Liver (tissue), 9 donors: ENCODE measurements around the gene GRK5. TPM values are rescaled to one million over a fixed set of nuclear protein-coding genes. Genes with fewer than 3 reads are reported as not detected.

Source experiments
- DNase-seq: peaks from one replicate; pipeline ENCODE4 v3.0.0-alpha.2; 2017; ENCODE audit warnings: low spot score
- H3K27ac ChIP-seq, 2 donors: one replicate each; pipeline ENCODE4 v1.7.0; 2013; ENCODE audit warnings: inconsistent platforms in 2 of 2, low read length in 2 of 2, control low read depth in 1 of 2, low read depth in 1 of 2, mild to moderate bottlenecking in 1 of 2
- H3K27me3 ChIP-seq, 4 donors: one replicate each; pipeline versions ENCODE4 v1.6.1 to v1.7.0; 2013; ENCODE audit warnings: low read length in 3 of 4, inconsistent platforms in 1 of 4, mild to moderate bottlenecking in 1 of 4, moderate library complexity in 1 of 4; ENCODE audit not compliant: control insufficient read depth in 4 of 4, insufficient read depth in 4 of 4
- H3K36me3 ChIP-seq, 4 donors: one replicate each; pipeline versions ENCODE4 v1.6.1 to v1.7.0; 2013; ENCODE audit warnings: low read length in 3 of 4, mild to moderate bottlenecking in 3 of 4, low read depth in 1 of 4, moderate library complexity in 1 of 4; ENCODE audit not compliant: control insufficient read depth in 4 of 4, insufficient read depth in 3 of 4
- H3K4me1 ChIP-seq, 4 donors: one replicate each; pipeline versions ENCODE4 v1.6.1 to v1.7.0; 2013; ENCODE audit warnings: low read length in 3 of 4, mild to moderate bottlenecking in 3 of 4, moderate library complexity in 1 of 4; ENCODE audit not compliant: control insufficient read depth in 4 of 4, insufficient read depth in 4 of 4
- H3K4me3 ChIP-seq, 3 donors: one replicate each; pipeline versions ENCODE4 v1.6.1 to v1.7.0; 2013; ENCODE audit warnings: low read length in 3 of 3, control low read depth in 1 of 3, low read depth in 1 of 3, mild to moderate bottlenecking in 1 of 3
- H3K9ac ChIP-seq, 2 donors: one replicate each; pipeline ENCODE4 v1.7.0; 2013; ENCODE audit warnings: low read length in 2 of 2, mild to moderate bottlenecking in 2 of 2, moderate library complexity in 2 of 2, control low read depth in 1 of 2, low read depth in 1 of 2
- H3K9me3 ChIP-seq, 4 donors: one replicate each; pipeline versions ENCODE4 v1.6.1 to v1.7.0; 2013; ENCODE audit warnings: low read length in 3 of 4; ENCODE audit not compliant: control insufficient read depth in 4 of 4
- CTCF ChIP-seq: fragments of 150-350 bp; IDR thresholded peaks from 2 replicates; pipeline ENCODE4 v1.5.1; 2017; ENCODE audit warnings: improper control_type of control experiment, low read depth, low read length; ENCODE audit not compliant: missing input control
- EGR1 ChIP-seq, 2 donors: IDR thresholded peaks; 2 replicates each; pipeline ENCODE4 v1.6.1; 2016 to 2018; ENCODE audit warnings: antibody characterized with exemption in 2 of 2, low read depth in 2 of 2
- FOXA2 ChIP-seq: IDR thresholded peaks from 2 replicates; pipeline ENCODE4 v1.6.1; 2016; ENCODE audit warnings: antibody characterized with exemption
- GABPA ChIP-seq, 2 donors: IDR thresholded peaks in 1 of 2; conservative IDR thresholded peaks in 1 of 2; 2 replicates each; pipeline ENCODE4 v1.6.1; 2016; ENCODE audit warnings: antibody characterized with exemption in 2 of 2, mild to moderate bottlenecking in 1 of 2, moderate library complexity in 1 of 2
- JUND ChIP-seq, 2 donors: IDR thresholded peaks; 2 replicates each; pipeline ENCODE4 v1.6.1; 2016; ENCODE audit warnings: antibody characterized with exemption in 2 of 2
- RAD21 ChIP-seq, 2 donors: IDR thresholded peaks; 2 replicates each; pipeline ENCODE4 v1.6.1; 2016; ENCODE audit warnings: antibody characterized with exemption in 2 of 2, mild to moderate bottlenecking in 2 of 2
- RXRA ChIP-seq, 2 donors: IDR thresholded peaks; 2 replicates each; pipeline ENCODE4 v1.6.1; 2017 to 2018; ENCODE audit warnings: antibody characterized with exemption in 2 of 2, mild to moderate bottlenecking in 1 of 2
- SP1 ChIP-seq: IDR thresholded peaks from 2 replicates; pipeline ENCODE4 v1.6.1; 2018; ENCODE audit warnings: antibody characterized with exemption, mild to moderate bottlenecking
- WGBS: extraction: QIAGEN DNeasy Blood & Tissue Kit; methylation state at CpG from one replicate; pipeline ENCODE4 v1.1.7; 2013; 5-methylcytosine and 5-hydroxymethylcytosine counted together
- polyA plus RNA-seq, 2 donors: library from polyadenylated mRNA; stranded (reverse) in 1 of 2; unstranded in 1 of 2; fragments of 200-250 nt in 1 of 2; fragments of >200 nt in 1 of 2; fragmentation: Nextera tagmentation in 1 of 2; extraction: Ambion mirVana in 1 of 2; gene quantifications; one replicate each; pipeline versions ENCODE4 v1.2.1 to v1.2.3, GENCODE V29; 2013 to 2015
- total RNA-seq, 2 donors: library from RNA; depleted of rRNA; stranded (reverse); fragments of >200 nt; gene quantifications; one replicate each; pipeline ENCODE4 v1.2.3, GENCODE V29; 2014
- donor health status: healthy.
- donor health status: healthy.
- donor health status: healthy.
- donor health status: healthy.
- donor health status: healthy.

The GRK5 gene
- total and polyA plus RNA-seq, 4 donors: 2.1 to 6.6 (median 5.1) TPM

GRCh38 chr10:119456435-119456810 is 249.1 kb downstream of the GRK5 start:
- Histone ChIP-seq H3K36me3 (peaks cover 0 to 2% (median 0%) of the 10 kb centered on the region in 4 donors), H3K9me3 (no peaks in the 10 kb centered on the region), H3K27me3 (no peaks in the 10 kb centered on the region), H3K4me1 (no peaks in the 10 kb centered on the region), H3K9ac (no peak overlapping the region), H3K4me3 (no peak overlapping the region), H3K27ac (no peak overlapping the region)
- DNase-seq: no peak
- no peak for TF ChIP-seq CTCF
- no peak for TF ChIP-seq JUND (IDR thresholded peaks at IDR 0.05)
- TF ChIP-seq RXRA (IDR thresholded peaks at IDR 0.05): no peak
- TF ChIP-seq GABPA (IDR thresholded peaks at IDR 0.05 in 1 of 2, conservative IDR thresholded peaks at IDR 0.05 in 1 of 2): no peak
- 85% methylated on average over 7 of the region's 7 CpGs for WGBS

GRCh38 chr10:119457966-119458766 is 250.8 kb downstream of the GRK5 start:
- DNase-seq: no peak
- no peak overlapping the region for H3K4me3 ChIP-seq
- H3K36me3 ChIP-seq: no peaks in the 10 kb centered on the region
- H3K9me3 ChIP-seq: no peaks in the 10 kb centered on the region
- no peaks in the 10 kb centered on the region for H3K4me1 ChIP-seq
- no peak for TF ChIP-seq FOXA2
- TF ChIP-seq EGR1 (IDR thresholded peaks at IDR 0.05; ENCODE audit: low read depth in 2 of 2): no peak
- no peak for TF ChIP-seq JUND (IDR thresholded peaks at IDR 0.05)
- TF ChIP-seq RAD21 (IDR thresholded peaks at IDR 0.05): no peak
- no peak overlapping the region for H3K9ac ChIP-seq
- no peaks in the 10 kb centered on the region for H3K27me3 ChIP-seq
- WGBS: 95% methylated on average over 28 of the region's 28 CpGs
- H3K27ac ChIP-seq: no peak overlapping the region

GRCh38 chr10:119459681-119460340 is 252.4 kb downstream of the GRK5 start:
- Histone ChIP-seq H3K9ac (no peak overlapping the region), H3K27me3 (no peaks in the 10 kb centered on the region), H3K4me3 (no peak overlapping the region), H3K9me3 (no peaks in the 10 kb centered on the region), H3K36me3 (no peaks in the 10 kb centered on the region), H3K27ac (no peak overlapping the region), H3K4me1 (no peaks in the 10 kb centered on the region)
- no peak for DNase-seq
- 92% methylated on average over 17 of the region's 17 CpGs for WGBS
- TF ChIP-seq SP1: no peak
